OCI-LY3 (cell line): Measurements from ENCODE around the gene CFH.

Source experiments
- H2AFZ ChIP-seq: fragments of 200-600, 300-600 bp; shearing (Covaris generic); 2 replicates; pipeline ENCODE4 v1.6.0; 2014; ENCODE audit warnings: antibody characterized with exemption, low read depth, low read length
- H3K27ac ChIP-seq: fragments of 200-600, 300-600 bp; sonication (generic); 2 replicates; pipeline ENCODE4 v1.5.1; 2014; ENCODE audit warnings: mild to moderate bottlenecking, low read length, moderate library complexity, mixed read lengths
- H3K27me3 ChIP-seq: fragments of 200-600, 300-600 bp; sonication (generic); 2 replicates; pipeline ENCODE4 v1.6.1; 2014; ENCODE audit warnings: low read depth, low read length, mixed read lengths
- H3K36me3 ChIP-seq: fragments of 200-600, 300-600 bp; sonication (generic); replicated peaks from 2 replicates; pipeline ENCODE3; 2014; ENCODE audit warnings: low read depth, low read length, mixed read lengths
- H3K4me1 ChIP-seq: fragments of 300-600, 200-600 bp; sonication (generic); 2 replicates; pipeline ENCODE4 v1.6.1; 2014; ENCODE audit warnings: low read length, mixed read lengths
- H3K4me2 ChIP-seq: fragments of 200-600, 300-600 bp; sonication (generic); 2 replicates; pipeline ENCODE4 v1.6.1; 2014; ENCODE audit warnings: low read length, mixed read lengths
- H3K4me3 ChIP-seq: fragments of 300-600, 200-600 bp; sonication (generic); 2 replicates; pipeline ENCODE4 v1.5.1; 2014; ENCODE audit warnings: antibody characterized with exemption, mild to moderate bottlenecking, low read length, moderate library complexity
- H3K79me2 ChIP-seq: fragments of 300-600, 200-600 bp; shearing (Covaris generic); 2 replicates; pipeline ENCODE4 v1.6.1; 2014; ENCODE audit warnings: mild to moderate bottlenecking, low read length, mixed read lengths
- H3K9ac ChIP-seq: fragments of 300-600, 200-600 bp; shearing (Covaris generic); 2 replicates; pipeline ENCODE4 v1.6.0; 2014; ENCODE audit warnings: mild to moderate bottlenecking, low read length, moderate library complexity
- H3K9me3 ChIP-seq: fragments of 200-600, 300-600 bp; shearing (Covaris generic); 2 replicates; pipeline ENCODE4 v1.6.1; 2014; ENCODE audit warnings: low read length, mixed read lengths; ENCODE audit not compliant: insufficient read depth
- H4K20me1 ChIP-seq: fragments of 200-600, 300-600 bp; sonication (generic); 2 replicates; pipeline ENCODE4 v1.6.1; 2016; ENCODE audit warnings: low read length, mixed read lengths; ENCODE audit not compliant: insufficient read depth
- CTCF ChIP-seq: fragments of 200-600, 300-600 bp; sonication (generic); IDR thresholded peaks from 2 replicates; pipeline ENCODE4 v1.5.1; 2014; ENCODE audit warnings: antibody characterized with exemption, low read length, low read depth
- EZH2phosphoT487 ChIP-seq: fragments of 200-600 bp; shearing (Covaris generic); IDR thresholded peaks from 2 replicates; pipeline ENCODE4 v1.6.1; 2018; ENCODE audit warnings: antibody characterized with exemption, mixed run types, low read depth

The CFH gene

GRCh38 chr1:196649990-196650389, 1.9 kb upstream of the CFH start:
- H3K9me3 ChIP-seq, result no peaks in the 10 kb centered on the region
- no peak overlapping the region for H3K27ac ChIP-seq
- H3K9ac ChIP-seq, result no peak overlapping the region
- H3K4me1 ChIP-seq, result peaks cover 5% of the 10 kb centered on the region; the same call in 1 of the 2 replicates
- H3K27me3 ChIP-seq, result no peaks in the 10 kb centered on the region
- no peaks in the 10 kb centered on the region for H3K36me3 ChIP-seq
- H3K4me2 ChIP-seq, result no peak overlapping the region
- no peak overlapping the region for H2AFZ ChIP-seq
- TF ChIP-seq EZH2phosphoT487, result no peak
- no peak for TF ChIP-seq CTCF
- H3K4me3 ChIP-seq, result no peak overlapping the region
- no peaks in the 10 kb centered on the region for H4K20me1 ChIP-seq
- H3K79me2 ChIP-seq, result no peaks in the 10 kb centered on the region

GRCh38 chr1:196650403-196650802, 1.4 kb upstream of the CFH start:
- H3K4me3 ChIP-seq, result no peak overlapping the region
- TF ChIP-seq CTCF (no peak), EZH2phosphoT487 (no peak)
- H4K20me1 ChIP-seq, result no peaks in the 10 kb centered on the region
- no peaks in the 10 kb centered on the region for H3K27me3 ChIP-seq
- H3K4me2 ChIP-seq, result no peak overlapping the region
- H2AFZ ChIP-seq, result no peak overlapping the region
- no peak overlapping the region for H3K27ac ChIP-seq
- no peaks in the 10 kb centered on the region for H3K9me3 ChIP-seq
- H3K9ac ChIP-seq, result no peak overlapping the region
- H3K79me2 ChIP-seq, result no peaks in the 10 kb centered on the region
- H3K4me1 ChIP-seq, result peaks cover 5% of the 10 kb centered on the region; the same call in 1 of the 2 replicates
- no peaks in the 10 kb centered on the region for H3K36me3 ChIP-seq

- Histone ChIP-seq H3K36me3 (no peaks in the 10 kb centered on the region), H4K20me1 (no peaks in the 10 kb centered on the region), H3K9me3 (no peaks in the 10 kb centered on the region), H3K4me3 (no peak overlapping the region), H3K27ac (no peak overlapping the region), H3K79me2 (no peaks in the 10 kb centered on the region), H3K4me1 (peaks cover 5% of the 10 kb centered on the region; the same call in 1 of the 2 replicates), H3K4me2 (no peak overlapping the region), H3K9ac (no peak overlapping the region), H3K27me3 (no peaks in the 10 kb centered on the region), H2AFZ (no peak overlapping the region)
- TF ChIP-seq EZH2phosphoT487, result no peak
- TF ChIP-seq CTCF, result no peak
Observed at GRCh38 chr1:196651079-196651478, 764 bp upstream of the CFH start.

GRCh38 chr1:196654271-196654670, 2.4 kb downstream of the CFH start:
- H3K27me3 ChIP-seq, result no peaks in the 10 kb centered on the region
- H4K20me1 ChIP-seq, result no peaks in the 10 kb centered on the region
- no peak overlapping the region for H3K4me3 ChIP-seq
- no peak overlapping the region; the same call in 1 of the 2 replicates for H2AFZ ChIP-seq
- H3K9ac ChIP-seq, result no peak overlapping the region
- no peak overlapping the region for H3K4me2 ChIP-seq
- H3K9me3 ChIP-seq, result no peaks in the 10 kb centered on the region
- H3K4me1 ChIP-seq, result peaks cover 5% of the 10 kb centered on the region; the same call in 1 of the 2 replicates
- no peaks in the 10 kb centered on the region for H3K36me3 ChIP-seq
- H3K79me2 ChIP-seq, result no peaks in the 10 kb centered on the region
- H3K27ac ChIP-seq, result no peak overlapping the region
- TF ChIP-seq EZH2phosphoT487 (no peak), CTCF (no peak)
